Natural killer cell (primary cell): ENCODE measurements around the gene BHLHE41. TPM values are rescaled to one million over a fixed set of nuclear protein-coding genes. Genes with fewer than 3 reads are reported as not detected.

Experiments used
- ATAC-seq, 3 donors: fragments of 150-1000 bp in 2 of 3; fragments of 200-7000 bp in 1 of 3; cut with Tn5 transposase; 1 replicate in 1 of 3; 2 replicates in 2 of 3; pipeline ENCODE4 v1.10.0; 2021; ENCODE audit warnings: mild to moderate bottlenecking in 2 of 3, moderate library complexity in 2 of 3
- DNase-seq, 2 donors: peaks; one replicate each; pipeline versions ENCODE4 v3.0.0 to v3.0.0-alpha.2; 2013 to 2021; ENCODE audit warnings: mixed read lengths in 1 of 2
- H3K27ac ChIP-seq: one replicate; pipeline ENCODE4 v1.5.1; 2013; ENCODE audit warnings: mild to moderate bottlenecking, low read length
- H3K27me3 ChIP-seq: one replicate; pipeline ENCODE4 v1.6.1; 2013; ENCODE audit warnings: low read length; ENCODE audit not compliant: control insufficient read depth, insufficient read depth
- H3K36me3 ChIP-seq: one replicate; pipeline ENCODE4 v1.6.1; 2013; ENCODE audit warnings: low read length; ENCODE audit not compliant: control insufficient read depth, insufficient read depth
- H3K4me1 ChIP-seq: one replicate; pipeline ENCODE4 v1.6.1; 2013; ENCODE audit warnings: low read length; ENCODE audit not compliant: control insufficient read depth, insufficient read depth
- H3K4me3 ChIP-seq: one replicate; pipeline ENCODE4 v1.5.1; 2013; ENCODE audit warnings: low read length
- H3K9me3 ChIP-seq: one replicate; pipeline ENCODE4 v1.6.1; 2013; ENCODE audit warnings: low read length; ENCODE audit not compliant: control insufficient read depth, insufficient read depth
- H3K27ac Mint-ChIP-seq, 2 donors: one replicate each; pipeline ENCODE4 v1.8.0; 2022; ENCODE audit warnings: mild to moderate bottlenecking in 2 of 2, mixed read lengths in 2 of 2, moderate library complexity in 1 of 2
- H3K27me3 Mint-ChIP-seq, 2 donors: one replicate each; pipeline ENCODE4 v1.8.0; 2022; ENCODE audit warnings: low read depth in 2 of 2, mixed read lengths in 2 of 2
- H3K36me3 Mint-ChIP-seq: one replicate; pipeline ENCODE4 v1.8.0; 2022; ENCODE audit warnings: mixed read lengths
- H3K4me1 Mint-ChIP-seq, 2 donors: one replicate each; pipeline ENCODE4 v1.8.0; 2022; ENCODE audit warnings: mixed read lengths in 2 of 2
- H3K4me3 Mint-ChIP-seq: one replicate; pipeline ENCODE4 v1.8.0; 2022; ENCODE audit warnings: mild to moderate bottlenecking, moderate library complexity, mixed read lengths
- H3K9me3 Mint-ChIP-seq, 2 donors: one replicate each; pipeline ENCODE4 v1.8.0; 2022; ENCODE audit warnings: mixed read lengths in 2 of 2
- CTCF ChIP-seq: fragments of 200-600 bp; IDR thresholded peaks from one replicate; pipeline ENCODE4 v1.8.0; 2022; ENCODE audit warnings: antibody characterized with exemption
- WGBS: methylation state at CpG from one replicate; pipeline ENCODE4 v1.1.7; 2013; ENCODE audit warnings: missing lambda C conversion rate; ENCODE audit not compliant: insufficient coverage; 5-methylcytosine and 5-hydroxymethylcytosine counted together
- intact Hi-C: fragments of 100-400 bp; cut with micrococcal nuclease; formaldehyde crosslinking; loops from one replicate; pipeline ENCODE4 v1.14.2; 2022
- total RNA-seq, 4 donors: library from RNA; stranded (reverse); fragments of 120-200 nt in 1 of 4; gene quantifications; one replicate each; pipeline versions ENCODE4 v1.2.3 to v1.2.4, GENCODE V29; 2013 to 2022

The BHLHE41 gene
- total RNA-seq, 3 donors from 2014 or later (not counting 1 experiment from before 2014, with no cell fraction given) = 0.09 to 3.7 TPM; not detected in 1

GRCh38 chr12:26106347-26106746 is 18.5 kb downstream of the BHLHE41 start:
- intact Hi-C loops = no loop called here
- no peaks in the 10 kb centered on the region for H3K4me1 Mint-ChIP-seq

DNA sequence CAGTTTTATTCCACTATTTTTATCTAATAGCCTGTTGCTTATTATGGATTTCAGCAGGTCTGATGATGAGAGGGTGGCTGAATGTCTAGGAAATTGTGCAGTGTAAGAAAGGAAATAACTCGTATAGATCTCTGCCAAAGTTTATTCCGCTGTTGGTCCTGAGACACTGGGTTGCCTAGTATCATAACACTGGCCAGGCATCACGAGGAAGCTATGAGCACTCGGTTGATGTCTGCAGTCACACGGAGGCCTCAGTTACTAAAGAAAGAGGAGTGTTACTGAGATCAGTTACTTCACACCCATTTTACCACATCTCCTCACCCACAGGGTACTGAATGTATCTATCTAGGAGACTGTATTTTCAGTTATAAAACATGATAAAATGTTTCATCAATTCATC is 21.9 kb downstream of the BHLHE41 start:
- TF ChIP-seq CTCF = no peak

More at GRCh38 chr12:26106347-26106746, 18.5 kb downstream of the BHLHE41 start:
- no peak overlapping the region for H3K4me3 ChIP-seq
- no peaks in the 10 kb centered on the region for H3K27me3 ChIP-seq
- TF ChIP-seq CTCF = no peak
- Mint-ChIP-seq H3K36me3 (no peaks in the 10 kb centered on the region), H3K27ac (no peak overlapping the region), H3K9me3 (no peaks in the 10 kb centered on the region), H3K27me3 (peaks cover 12 to 32% of the 10 kb centered on the region in 2 donors), H3K4me3 (no peak overlapping the region)
- DNase-seq (no peak), ATAC-seq (no peak)
- no peaks in the 10 kb centered on the region for H3K9me3 ChIP-seq
- H3K4me1 ChIP-seq = no peaks in the 10 kb centered on the region
- 72% methylated on average over 4 of the region's 4 CpGs for WGBS
- no peak overlapping the region for H3K27ac ChIP-seq
- no peaks in the 10 kb centered on the region for H3K36me3 ChIP-seq

DNA sequence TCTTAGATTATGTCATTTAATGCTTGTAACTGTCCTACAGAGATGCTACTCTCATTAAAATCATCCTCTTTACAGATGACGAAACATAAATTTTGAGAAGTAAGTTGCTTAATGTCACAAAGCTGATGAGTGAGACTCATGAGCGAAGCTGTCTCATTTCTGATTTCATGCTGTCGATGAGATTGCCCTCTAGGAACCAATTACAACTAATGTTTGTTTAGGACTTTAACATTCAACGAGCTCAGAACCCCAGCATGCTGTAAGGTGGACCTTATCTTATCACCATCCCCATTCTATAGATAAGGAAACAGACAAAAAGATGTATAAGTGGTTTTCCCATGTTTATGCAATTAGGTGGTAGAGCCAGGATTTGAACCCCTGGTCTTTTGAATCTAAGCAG is 23.1 kb downstream of the BHLHE41 start:
- Mint-ChIP-seq H3K27ac (no peak overlapping the region), H3K9me3 (no peaks in the 10 kb centered on the region), H3K36me3 (no peaks in the 10 kb centered on the region), H3K4me1 (no peaks in the 10 kb centered on the region), H3K27me3 (peaks cover 6 to 19% of the 10 kb centered on the region in 2 donors), H3K4me3 (no peak overlapping the region)
- no peak for TF ChIP-seq CTCF
- no peak overlapping the region for H3K27ac ChIP-seq
- H3K4me1 ChIP-seq = no peaks in the 10 kb centered on the region
- DNase-seq = no peak
- 78% methylated on average over 4 of the region's 4 CpGs for WGBS
- ATAC-seq = no peak
- no peak overlapping the region for H3K4me3 ChIP-seq
- no peaks in the 10 kb centered on the region for H3K36me3 ChIP-seq
- intact Hi-C loops = no loop called here
- H3K27me3 ChIP-seq = no peaks in the 10 kb centered on the region
- H3K9me3 ChIP-seq = no peaks in the 10 kb centered on the region

More for the DNA sequence above, 21.9 kb downstream of the BHLHE41 start:
- intact Hi-C loops = no loop called here
- H3K27me3 ChIP-seq = no peaks in the 10 kb centered on the region
- no peaks in the 10 kb centered on the region for H3K36me3 ChIP-seq
- no peaks in the 10 kb centered on the region for H3K9me3 Mint-ChIP-seq
- no peaks in the 10 kb centered on the region for H3K36me3 Mint-ChIP-seq
- 93% methylated on average over 4 of the region's 5 CpGs for WGBS
- no peak overlapping the region for H3K27ac Mint-ChIP-seq
- H3K9me3 ChIP-seq = no peaks in the 10 kb centered on the region
- H3K27ac ChIP-seq = no peak overlapping the region
- H3K27me3 Mint-ChIP-seq = peaks cover 6 to 28% of the 10 kb centered on the region in 2 donors
- no peaks in the 10 kb centered on the region for H3K4me1 ChIP-seq
- H3K4me3 Mint-ChIP-seq = no peak overlapping the region
- H3K4me1 Mint-ChIP-seq = no peaks in the 10 kb centered on the region
- no peak overlapping the region for H3K4me3 ChIP-seq
- DNase-seq = no peak
- ATAC-seq = no peak

DNA sequence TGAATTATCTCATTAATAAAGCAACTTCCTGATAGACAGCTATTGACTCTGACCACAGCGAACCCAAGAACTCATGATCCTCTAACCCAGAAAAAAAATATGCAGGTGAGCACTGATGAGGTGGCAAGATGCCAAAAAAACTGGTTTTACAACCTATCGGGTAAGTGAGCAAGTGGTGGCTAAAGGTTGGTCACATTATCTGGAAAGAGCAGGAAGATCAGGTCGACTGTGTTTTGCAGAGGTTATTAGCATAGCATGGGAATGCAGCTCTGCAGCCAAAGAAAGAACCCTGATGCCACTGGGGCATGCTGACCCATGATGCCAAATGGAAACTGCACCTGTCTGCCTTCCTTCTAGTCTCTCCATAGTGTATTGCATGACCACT is 23.5 kb downstream of the BHLHE41 start:
- intact Hi-C loops = no loop called here
- no peaks in the 10 kb centered on the region for H3K9me3 Mint-ChIP-seq
- peaks cover 6 to 19% of the 10 kb centered on the region in 2 donors for H3K27me3 Mint-ChIP-seq
- ATAC-seq (no peak), DNase-seq (no peak)
- Histone ChIP-seq H3K9me3 (no peaks in the 10 kb centered on the region), H3K4me3 (no peak overlapping the region), H3K27me3 (no peaks in the 10 kb centered on the region), H3K27ac (no peak overlapping the region), H3K4me1 (no peaks in the 10 kb centered on the region), H3K36me3 (no peaks in the 10 kb centered on the region)
- no peaks in the 10 kb centered on the region for H3K4me1 Mint-ChIP-seq
- no peaks in the 10 kb centered on the region for H3K36me3 Mint-ChIP-seq
- H3K27ac Mint-ChIP-seq = no peak overlapping the region
- TF ChIP-seq CTCF = no peak
- H3K4me3 Mint-ChIP-seq = no peak overlapping the region
- 55% methylated on average over 3 of the region's 3 CpGs for WGBS
